ENCODE results near the gene ZDHHC9.

GRCh38 chrX:129802863-129803262 is 40.8 kb downstream of the ZDHHC9 start:
- no peak for TF ChIP-seq CTCF (IDR thresholded peaks at IDR 0.05)
- TF ChIP-seq POLR2A (IDR thresholded peaks at IDR 0.05): no peak
- TF ChIP-seq POLR2AphosphoS5 (IDR thresholded peaks at IDR 0.05; ENCODE audit: insufficient read depth in 1 of 2, low read depth in 1 of 2): no peak

All from vagina (tissue), 2 donors.